ENCODE measurements around the gene TMEM143. TPM values are rescaled to one million over a fixed set of nuclear protein-coding genes. Genes with fewer than 3 reads are reported as not detected.
A peak's percentile ranks its signal among the peaks of the same experiment; 100 is the strongest.

The TMEM143 gene
- total and polyA plus RNA-seq, 10 of the 15 experiments (the other 5 are each of a cell fraction or from before 2014, with no cell fraction given): 1.5 to 19.5 (median 10.1) TPM

DNA sequence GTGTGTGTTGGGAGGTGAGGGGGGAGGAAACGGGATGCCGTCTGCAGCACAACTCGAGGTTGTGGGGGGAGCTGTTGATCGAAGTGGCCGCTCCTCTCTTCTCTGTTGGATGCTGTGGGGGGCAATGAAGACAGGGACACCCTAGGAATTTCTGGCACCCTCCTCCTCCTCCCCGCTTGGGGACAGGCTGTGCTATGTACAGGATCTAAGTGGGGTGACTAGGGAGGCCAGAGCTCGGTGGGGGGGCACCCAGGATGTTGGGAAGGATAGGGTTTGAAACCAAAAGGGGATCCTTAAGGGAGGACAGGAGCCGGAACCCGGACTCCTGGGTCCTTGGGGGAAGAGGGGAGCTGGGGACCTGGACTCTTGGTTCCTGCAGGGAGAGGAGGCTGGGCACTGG is 31.8 kb upstream of the TMEM143 start:
- Histone ChIP-seq H3K36me3 (ENCODE audit: control insufficient read depth in 2 of 2, insufficient read depth in 2 of 2, low read length in 1 of 2) (no peaks in the 10 kb centered on the region), H4K20me1 (ENCODE audit: control insufficient read depth, insufficient read depth) (no peaks in the 10 kb centered on the region), H3K27me3 (replicated peaks in 1 of 2; ENCODE audit: control insufficient read depth in 2 of 2, insufficient read depth in 2 of 2, low read length in 1 of 2) (peaks cover 13 to 16% of the 10 kb centered on the region in 2 experiments), H2AFZ (ENCODE audit: control insufficient read depth, low read depth, low read length) (no peak overlapping the region), H3K9ac (ENCODE audit: control insufficient read depth, insufficient read depth, low read length) (no peak overlapping the region), H3K79me2 (ENCODE audit: control insufficient read depth, insufficient read depth, low read length) (peaks cover 10% of the 10 kb centered on the region), H3K9me3 (replicated peaks; ENCODE audit: control insufficient read depth, insufficient read depth, low read length) (no peaks in the 10 kb centered on the region), H3K27ac (ENCODE audit: control insufficient read depth, insufficient read depth) (no peak overlapping the region), H3K4me2 (ENCODE audit: control insufficient read depth, insufficient read depth) (no peak overlapping the region), H3K4me1 (ENCODE audit: control insufficient read depth, insufficient read depth, low read length) (peaks cover 8% of the 10 kb centered on the region; the same call in 1 of the 2 replicates), H3K4me3 (no peak overlapping the region)
- intact Hi-C loops (cut with micrococcal nuclease; ENCODE audit: unreplicated experiment) (no loop called here), in situ Hi-C loops (cut with MboI) (no loop called here)
- DNase-seq (ENCODE audit: low read depth, low spot score): no peak
- WGBS (ENCODE audit: insufficient coverage, insufficient replicate concordance, low lambda C conversion rate, missing lambda C conversion rate): 30% methylated on average over 9 of the region's 9 CpGs
- TF ChIP-seq, protein P1, sequence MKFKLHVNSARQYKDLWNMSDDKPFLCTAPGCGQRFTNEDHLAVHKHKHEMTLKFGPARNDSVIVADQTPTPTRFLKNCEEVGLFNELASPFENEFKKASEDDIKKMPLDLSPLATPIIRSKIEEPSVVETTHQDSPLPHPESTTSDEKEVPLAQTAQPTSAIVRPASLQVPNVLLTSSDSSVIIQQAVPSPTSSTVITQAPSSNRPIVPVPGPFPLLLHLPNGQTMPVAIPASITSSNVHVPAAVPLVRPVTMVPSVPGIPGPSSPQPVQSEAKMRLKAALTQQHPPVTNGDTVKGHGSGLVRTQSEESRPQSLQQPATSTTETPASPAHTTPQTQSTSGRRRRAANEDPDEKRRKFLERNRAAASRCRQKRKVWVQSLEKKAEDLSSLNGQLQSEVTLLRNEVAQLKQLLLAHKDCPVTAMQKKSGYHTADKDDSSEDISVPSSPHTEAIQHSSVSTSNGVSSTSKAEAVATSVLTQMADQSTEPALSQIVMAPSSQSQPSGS (IDR thresholded peaks at IDR 0.05; ENCODE audit: low read length): no peak
- TF ChIP-seq FOXM1 (IDR thresholded peaks at IDR 0.05; ENCODE audit: low read depth, low read length) (no peak), SUZ12 (IDR thresholded peaks at IDR 0.05; ENCODE audit: unreplicated experiment) (peak; percentile 73)
- no TSS peak for BruUV-seq (replicated peaks)
- POLR2A ChIA-PET: no interaction called here
- RAD21 ChIA-PET (ENCODE audit: unreplicated experiment): no interaction called here
- CTCF ChIA-PET: interaction anchor here (0.8 to 1.0 kb wide), 2 partner anchors 32 to 193 kb away, joined by 3 read pairs; no protein-coding TSS in a partner anchor
- FAIRE-seq: no peak
- SMC1A ChIA-PET (ENCODE audit: uncharacterized antibody, unreplicated experiment): no interaction called here
- ATAC-seq: no peak

DNA sequence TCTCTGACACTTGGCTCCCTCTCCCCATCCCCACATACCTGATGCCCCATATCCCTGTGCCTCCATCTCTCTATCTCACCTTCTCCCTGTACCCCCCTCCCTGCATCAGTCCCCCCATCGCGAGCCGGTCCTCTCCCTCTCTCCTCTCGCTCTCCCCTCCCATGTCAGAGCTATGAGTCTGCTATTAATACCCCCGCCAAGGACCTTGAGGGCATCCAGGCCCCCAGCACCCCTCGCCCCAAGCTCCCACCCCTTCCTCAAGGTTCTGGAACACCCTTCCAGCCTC is 31.4 kb upstream of the TMEM143 start:
- in situ Hi-C loops (cut with MboI) (no loop called here), intact Hi-C loops (cut with micrococcal nuclease; ENCODE audit: unreplicated experiment) (no loop called here)
- 8% methylated on average over 6 of the region's 6 CpGs for WGBS (ENCODE audit: insufficient coverage, insufficient replicate concordance, low lambda C conversion rate, missing lambda C conversion rate)
- Histone ChIP-seq H3K36me3 (ENCODE audit: control insufficient read depth in 2 of 2, insufficient read depth in 2 of 2, low read length in 1 of 2) (no peaks in the 10 kb centered on the region), H3K27me3 (replicated peaks in 1 of 2; ENCODE audit: control insufficient read depth in 2 of 2, insufficient read depth in 2 of 2, low read length in 1 of 2) (peaks cover 13 to 16% of the 10 kb centered on the region in 2 experiments), H3K9ac (ENCODE audit: control insufficient read depth, insufficient read depth, low read length) (no peak overlapping the region), H4K20me1 (ENCODE audit: control insufficient read depth, insufficient read depth) (no peaks in the 10 kb centered on the region), H3K4me3 (no peak overlapping the region), H3K4me2 (ENCODE audit: control insufficient read depth, insufficient read depth) (no peak overlapping the region), H3K27ac (ENCODE audit: control insufficient read depth, insufficient read depth) (no peak overlapping the region), H2AFZ (ENCODE audit: control insufficient read depth, low read depth, low read length) (no peak overlapping the region), H3K79me2 (ENCODE audit: control insufficient read depth, insufficient read depth, low read length) (peaks cover 14% of the 10 kb centered on the region), H3K4me1 (ENCODE audit: control insufficient read depth, insufficient read depth, low read length) (peaks cover 6% of the 10 kb centered on the region; the same call in 1 of the 2 replicates), H3K9me3 (replicated peaks; ENCODE audit: control insufficient read depth, insufficient read depth, low read length) (no peaks in the 10 kb centered on the region)
- RAD21 ChIA-PET (ENCODE audit: unreplicated experiment): no interaction called here
- FAIRE-seq (no peak), DNase-seq (ENCODE audit: low read depth, low spot score) (no peak), ATAC-seq (no peak)
- SMC1A ChIA-PET (ENCODE audit: uncharacterized antibody, unreplicated experiment): no interaction called here
- CTCF ChIA-PET: interaction anchor here (1.0 kb wide), 1 partner anchor 193 kb away, joined by 3 read pairs; no protein-coding TSS in a partner anchor
- POLR2A ChIA-PET: no interaction called here
- no TSS peak for BruUV-seq (replicated peaks)
- TF ChIP-seq, protein P2, sequence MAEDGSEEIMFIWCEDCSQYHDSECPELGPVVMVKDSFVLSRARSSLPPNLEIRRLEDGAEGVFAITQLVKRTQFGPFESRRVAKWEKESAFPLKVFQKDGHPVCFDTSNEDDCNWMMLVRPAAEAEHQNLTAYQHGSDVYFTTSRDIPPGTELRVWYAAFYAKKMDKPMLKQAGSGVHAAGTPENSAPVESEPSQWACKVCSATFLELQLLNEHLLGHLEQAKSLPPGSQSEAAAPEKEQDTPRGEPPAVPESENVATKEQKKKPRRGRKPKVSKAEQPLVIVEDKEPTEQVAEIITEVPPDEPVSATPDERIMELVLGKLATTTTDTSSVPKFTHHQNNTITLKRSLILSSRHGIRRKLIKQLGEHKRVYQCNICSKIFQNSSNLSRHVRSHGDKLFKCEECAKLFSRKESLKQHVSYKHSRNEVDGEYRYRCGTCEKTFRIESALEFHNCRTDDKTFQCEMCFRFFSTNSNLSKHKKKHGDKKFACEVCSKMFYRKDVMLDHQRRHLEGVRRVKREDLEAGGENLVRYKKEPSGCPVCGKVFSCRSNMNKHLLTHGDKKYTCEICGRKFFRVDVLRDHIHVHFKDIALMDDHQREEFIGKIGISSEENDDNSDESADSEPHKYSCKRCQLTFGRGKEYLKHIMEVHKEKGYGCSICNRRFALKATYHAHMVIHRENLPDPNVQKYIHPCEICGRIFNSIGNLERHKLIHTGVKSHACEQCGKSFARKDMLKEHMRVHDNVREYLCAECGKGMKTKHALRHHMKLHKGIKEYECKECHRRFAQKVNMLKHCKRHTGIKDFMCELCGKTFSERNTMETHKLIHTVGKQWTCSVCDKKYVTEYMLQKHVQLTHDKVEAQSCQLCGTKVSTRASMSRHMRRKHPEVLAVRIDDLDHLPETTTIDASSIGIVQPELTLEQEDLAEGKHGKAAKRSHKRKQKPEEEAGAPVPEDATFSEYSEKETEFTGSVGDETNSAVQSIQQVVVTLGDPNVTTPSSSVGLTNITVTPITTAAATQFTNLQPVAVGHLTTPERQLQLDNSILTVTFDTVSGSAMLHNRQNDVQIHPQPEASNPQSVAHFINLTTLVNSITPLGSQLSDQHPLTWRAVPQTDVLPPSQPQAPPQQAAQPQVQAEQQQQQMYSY (CRISPR knock-in tag; IDR thresholded peaks at IDR 0.05): no peak
- TF ChIP-seq RB1 (IDR thresholded peaks at IDR 0.05; ENCODE audit: borderline replicate concordance) (no peak), NFIC (IDR thresholded peaks at IDR 0.05; ENCODE audit: low read depth, low read length) (no peak)
- TF ChIP-seq, protein P3, sequence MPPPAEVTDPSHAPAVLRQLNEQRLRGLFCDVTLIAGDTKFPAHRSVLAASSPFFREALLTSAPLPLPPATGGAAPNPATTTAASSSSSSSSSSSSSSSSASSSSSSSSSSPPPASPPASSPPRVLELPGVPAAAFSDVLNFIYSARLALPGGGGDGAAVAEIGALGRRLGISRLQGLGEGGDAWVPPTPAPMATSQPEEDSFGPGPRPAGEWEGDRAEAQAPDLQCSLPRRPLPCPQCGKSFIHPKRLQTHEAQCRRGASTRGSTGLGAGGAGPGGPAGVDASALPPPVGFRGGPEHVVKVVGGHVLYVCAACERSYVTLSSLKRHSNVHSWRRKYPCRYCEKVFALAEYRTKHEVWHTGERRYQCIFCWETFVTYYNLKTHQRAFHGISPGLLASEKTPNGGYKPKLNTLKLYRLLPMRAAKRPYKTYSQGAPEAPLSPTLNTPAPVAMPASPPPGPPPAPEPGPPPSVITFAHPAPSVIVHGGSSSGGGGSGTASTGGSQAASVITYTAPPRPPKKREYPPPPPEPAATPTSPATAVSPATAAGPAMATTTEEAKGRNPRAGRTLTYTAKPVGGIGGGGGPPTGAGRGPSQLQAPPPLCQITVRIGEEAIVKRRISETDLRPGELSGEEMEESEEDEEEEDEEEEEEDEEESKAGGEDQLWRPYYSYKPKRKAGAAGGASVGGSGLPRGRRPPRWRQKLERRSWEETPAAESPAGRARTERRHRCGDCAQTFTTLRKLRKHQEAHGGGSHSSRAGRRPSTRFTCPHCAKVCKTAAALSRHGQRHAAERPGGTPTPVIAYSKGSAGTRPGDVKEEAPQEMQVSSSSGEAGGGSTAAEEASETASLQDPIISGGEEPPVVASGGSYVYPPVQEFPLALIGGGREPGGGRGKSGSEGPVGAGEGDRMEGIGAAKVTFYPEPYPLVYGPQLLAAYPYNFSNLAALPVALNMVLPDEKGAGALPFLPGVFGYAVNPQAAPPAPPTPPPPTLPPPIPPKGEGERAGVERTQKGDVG (CRISPR knock-in tag; IDR thresholded peaks at IDR 0.05): no peak

Measured in GM12878 (cell line).